OCI-LY7 (cell line): Measurements from ENCODE around the gene SLC25A1. TPM values are rescaled to one million over a fixed set of nuclear protein-coding genes. Genes with fewer than 3 reads are reported as not detected.

Source experiments
- BruUV-seq: library from RNA; stranded (reverse); fragments of 400-500 nt; replicated peaks from 2 replicates; lab custom pipeline; 2021; lab: Mats Ljungman, UMichigan
- CTCF ChIA-PET: fragments of 300-600 bp; sonication (Branson Sonifier 250); formaldehyde crosslinking; loops from one replicate; lab custom pipeline; 2022; ENCODE audit warnings: antibody characterized with exemption; ENCODE audit not compliant: unreplicated experiment; lab: Charles Lee
- POLR2A ChIA-PET: fragments of 300-600 bp; sonication (Branson Sonifier 250); formaldehyde crosslinking; loops from one replicate; lab custom pipeline; 2022; ENCODE audit warnings: antibody characterized with exemption; lab: Charles Lee
- DNase-seq: peaks from one replicate; pipeline ENCODE4 v3.0.0-alpha.2; 2015; ENCODE audit warnings: low spot score
- H2AFZ ChIP-seq: fragments of 200-600 bp; sonication (generic), shearing (Covaris generic); 2 replicates; pipeline ENCODE4 v1.6.1; 2014; ENCODE audit warnings: mild to moderate bottlenecking, antibody characterized with exemption, low read length, moderate library complexity
- H3K27ac ChIP-seq: fragments of 200-600 bp; sonication (generic); 2 replicates; pipeline ENCODE4 v1.5.1; 2014; ENCODE audit warnings: mixed run types, low read depth, mild to moderate bottlenecking, moderate library complexity, low read length, inconsistent platforms; ENCODE audit not compliant: poor library complexity, severe bottlenecking
- H3K36me3 ChIP-seq: fragments of 200-600 bp; sonication (generic); 2 replicates; pipeline ENCODE4 v1.6.1; 2014; ENCODE audit warnings: mild to moderate bottlenecking, antibody characterized with exemption, low read length, moderate library complexity, mixed read lengths; ENCODE audit not compliant: insufficient read depth
- H3K4me1 ChIP-seq: fragments of 200-600 bp; sonication (generic); 2 replicates; pipeline ENCODE4 v1.5.1; 2014; ENCODE audit warnings: mild to moderate bottlenecking, low read length; ENCODE audit not compliant: insufficient read depth, poor library complexity, severe bottlenecking
- H3K4me2 ChIP-seq: fragments of 200-600 bp; sonication (generic); 2 replicates; pipeline ENCODE4 v1.6.1; 2014; ENCODE audit warnings: mild to moderate bottlenecking, low read length
- H3K4me3 ChIP-seq: fragments of 200-600 bp; sonication (generic); 2 replicates; pipeline ENCODE4 v1.5.1; 2014; ENCODE audit warnings: mild to moderate bottlenecking, low read depth, low read length; ENCODE audit not compliant: poor library complexity, severe bottlenecking
- H3K79me2 ChIP-seq: fragments of 200-600 bp; sonication (generic); 2 replicates; pipeline ENCODE4 v1.6.1; 2016; ENCODE audit warnings: low read depth, mild to moderate bottlenecking, low read length, moderate library complexity, mixed read lengths; ENCODE audit not compliant: insufficient read depth
- H3K9me2 ChIP-seq: fragments of 200-600 bp; sonication (generic); 2 replicates; pipeline ENCODE4 v1.6.1; 2016; ENCODE audit warnings: mild to moderate bottlenecking, low read length, mixed read lengths; ENCODE audit not compliant: insufficient read depth
- H3K9me3 ChIP-seq: fragments of 200-600 bp; sonication (generic); 2 replicates; pipeline ENCODE4 v1.6.1; 2014; ENCODE audit warnings: mild to moderate bottlenecking, mixed run types, low read length, mixed read lengths
- H4K20me1 ChIP-seq: fragments of 200-600 bp; sonication (generic); 2 replicates; pipeline ENCODE4 v1.6.1; 2014; ENCODE audit warnings: mild to moderate bottlenecking, antibody characterized with exemption, low read length, moderate library complexity, mixed read lengths; ENCODE audit not compliant: insufficient read depth
- CTCF ChIP-seq: fragments of 200-600 bp; sonication (generic); conservative IDR thresholded peaks from 2 replicates; pipeline ENCODE4 v1.5.1; 2014; ENCODE audit warnings: mild to moderate bottlenecking, antibody characterized with exemption, low read length, moderate library complexity, mixed read lengths
- EZH2phosphoT487 ChIP-seq: fragments of 200-600 bp; sonication (generic); IDR thresholded peaks from 2 replicates; pipeline ENCODE4 v1.6.1; 2018; ENCODE audit warnings: low read depth, borderline replicate concordance, mild to moderate bottlenecking, mixed run types, antibody characterized with exemption, low read length, moderate library complexity, mixed read lengths
- intact Hi-C: fragments of 100-400 bp; cut with micrococcal nuclease; formaldehyde crosslinking; loops from one replicate; pipeline ENCODE4 v1.10.0; 2022; ENCODE audit not compliant: unreplicated experiment
- total RNA-seq, 2 experiments: library from RNA; depleted of rRNA in 1 of 2; stranded (reverse); fragments of >200 nt in 1 of 2; shearing (Covaris generic) in 1 of 2; gene quantifications; 2 replicates each; pipeline ENCODE4 v1.2.3, GENCODE V29; 2014 to 2022

SLC25A1 gene
- total RNA-seq, 2 experiments from 2014 or later: 59.5 to 117 TPM

- CTCF ChIA-PET: no interaction called here
- no peak for TF ChIP-seq EZH2phosphoT487
- no peak for TF ChIP-seq CTCF
- no TSS peak for BruUV-seq
- no peak for DNase-seq
- H3K9me2 ChIP-seq: no peaks in the 10 kb centered on the region
- no peak overlapping the region for H3K4me2 ChIP-seq
- no peak overlapping the region for H3K27ac ChIP-seq
- intact Hi-C loops: loop anchor here (10.0 kb wide), 1 partner anchor 286 kb away; the partner anchor contains the start of genes HIRA and MRPL40
- H3K4me1 ChIP-seq: no peaks in the 10 kb centered on the region
- no peaks in the 10 kb centered on the region for H4K20me1 ChIP-seq
- POLR2A ChIA-PET: no interaction called here
- no peak overlapping the region for H3K4me3 ChIP-seq
- H3K9me3 ChIP-seq: no peaks in the 10 kb centered on the region
- H2AFZ ChIP-seq: no peak overlapping the region
- no peaks in the 10 kb centered on the region for H3K36me3 ChIP-seq
- no peaks in the 10 kb centered on the region; the same call in 1 of the 2 replicates for H3K79me2 ChIP-seq
Measured at GRCh38 chr22:19149047-19149883, 29.3 kb downstream of the SLC25A1 start.

GRCh38 chr22:19148417-19149046 is 30.0 kb downstream of the SLC25A1 start:
- H3K9me2 ChIP-seq: no peaks in the 10 kb centered on the region
- DNase-seq: no peak
- H3K4me1 ChIP-seq: peaks cover 4% of the 10 kb centered on the region
- ChIA-PET POLR2A (no interaction called here), CTCF (no interaction called here)
- H3K36me3 ChIP-seq: no peaks in the 10 kb centered on the region
- no peak for TF ChIP-seq CTCF
- no peak for TF ChIP-seq EZH2phosphoT487
- no peak overlapping the region for H3K27ac ChIP-seq
- H3K4me3 ChIP-seq: no peak overlapping the region
- H3K4me2 ChIP-seq: no peak overlapping the region
- no peaks in the 10 kb centered on the region for H4K20me1 ChIP-seq
- BruUV-seq: no TSS peak
- no peak overlapping the region for H2AFZ ChIP-seq
- H3K9me3 ChIP-seq: no peaks in the 10 kb centered on the region
- peaks cover 7% of the 10 kb centered on the region; the same call in 1 of the 2 replicates for H3K79me2 ChIP-seq
- intact Hi-C loops: loop anchor here (10.0 kb wide), 1 partner anchor 286 kb away; the partner anchor contains the start of genes HIRA and MRPL40
